Activated T-helper 1 cell treated with anti-CD3 and anti-CD28 coated beads, Interleukin-12 subunit alpha, Interleukin-12 subunit beta, Interleukin-2, Interleukin-4 antibody, amounts not matched to agents 30 ng/mL and 10 ng/mL and 1 ng/mL, durations not matched to agents 14 hours and 24 hours and 36 hours (primary cell): Measurements from ENCODE around the gene FBXO31. TPM values are rescaled to one million over a fixed set of nuclear protein-coding genes. Genes with fewer than 3 reads are reported as not detected.

Experiments used
- DNase-seq: peaks from one replicate; pipeline ENCODE4 v3.0.0; 2021; ENCODE audit warnings: low spot score
- H3K27ac Mint-ChIP-seq: one replicate; pipeline ENCODE4 v1.8.0; 2021; ENCODE audit warnings: mild to moderate bottlenecking, mixed read lengths
- H3K27me3 Mint-ChIP-seq: one replicate; pipeline ENCODE4 v1.8.0; 2022; ENCODE audit warnings: mild to moderate bottlenecking, moderate library complexity, mixed read lengths; ENCODE audit not compliant: insufficient read depth
- H3K36me3 Mint-ChIP-seq: one replicate; pipeline ENCODE4 v1.8.0; 2021; ENCODE audit warnings: low read depth, mixed read lengths
- H3K4me1 Mint-ChIP-seq: one replicate; pipeline ENCODE4 v1.8.0; 2021; ENCODE audit warnings: low read depth, mixed read lengths
- H3K4me3 Mint-ChIP-seq: one replicate; pipeline ENCODE4 v1.8.0; 2021; ENCODE audit warnings: mild to moderate bottlenecking, moderate library complexity, mixed read lengths
- H3K9me3 Mint-ChIP-seq: one replicate; pipeline ENCODE4 v1.8.0; 2021; ENCODE audit warnings: mixed read lengths
- intact Hi-C: fragments of 100-400 bp; cut with micrococcal nuclease; formaldehyde crosslinking; loops from one replicate; pipeline ENCODE4 v1.15.1; 2024
- total RNA-seq: library from RNA; stranded (reverse); gene quantifications from 2 replicates; pipeline ENCODE4 v1.2.3, GENCODE V29; 2022

FBXO31 gene
- total RNA-seq, 1 donor from 2014 or later: 41.3 TPM

- intact Hi-C loops: no loop called here
- H3K27me3 Mint-ChIP-seq: no peaks in the 10 kb centered on the region
- H3K9me3 Mint-ChIP-seq: no peaks in the 10 kb centered on the region
- no peak overlapping the region for H3K27ac Mint-ChIP-seq
- H3K4me3 Mint-ChIP-seq: no peak overlapping the region
- H3K4me1 Mint-ChIP-seq: peaks cover 10% of the 10 kb centered on the region
- DNase-seq: no peak
- peaks cover 17% of the 10 kb centered on the region for H3K36me3 Mint-ChIP-seq
Measured at GRCh38 chr16:87336434-87337240, 46.9 kb downstream of the FBXO31 start.

- peaks cover 10% of the 10 kb centered on the region for H3K4me1 Mint-ChIP-seq
- intact Hi-C loops: no loop called here
- no peak for DNase-seq
- H3K36me3 Mint-ChIP-seq: peaks cover 16% of the 10 kb centered on the region
- no peak overlapping the region for H3K27ac Mint-ChIP-seq
- H3K9me3 Mint-ChIP-seq: no peaks in the 10 kb centered on the region
- no peak overlapping the region for H3K4me3 Mint-ChIP-seq
- H3K27me3 Mint-ChIP-seq: no peaks in the 10 kb centered on the region
Measured at GRCh38 chr16:87335625-87336433, 47.7 kb downstream of the FBXO31 start.

GRCh38 chr16:87334651-87335624 lies 48.6 kb downstream of the FBXO31 start:
- intact Hi-C loops: no loop called here
- Mint-ChIP-seq H3K36me3 (peaks cover 16% of the 10 kb centered on the region), H3K9me3 (no peaks in the 10 kb centered on the region), H3K4me1 (peaks cover 5% of the 10 kb centered on the region), H3K4me3 (no peak overlapping the region), H3K27me3 (no peaks in the 10 kb centered on the region), H3K27ac (no peak overlapping the region)
- DNase-seq: no peak

- Mint-ChIP-seq H3K4me1 (peaks cover 5% of the 10 kb centered on the region), H3K27me3 (no peaks in the 10 kb centered on the region), H3K27ac (no peak overlapping the region), H3K4me3 (no peak overlapping the region), H3K36me3 (peaks cover 12% of the 10 kb centered on the region), H3K9me3 (no peaks in the 10 kb centered on the region)
- no peak for DNase-seq
- intact Hi-C loops: no loop called here
Measured at GRCh38 chr16:87333581-87334331, 49.8 kb downstream of the FBXO31 start.

- intact Hi-C loops: no loop called here
- no peaks in the 10 kb centered on the region for H3K9me3 Mint-ChIP-seq
- H3K4me1 Mint-ChIP-seq: peaks cover 5% of the 10 kb centered on the region
- H3K4me3 Mint-ChIP-seq: no peak overlapping the region
- no peak overlapping the region for H3K27ac Mint-ChIP-seq
- DNase-seq: no peak
- peaks cover 11% of the 10 kb centered on the region for H3K36me3 Mint-ChIP-seq
- no peaks in the 10 kb centered on the region for H3K27me3 Mint-ChIP-seq
Measured at GRCh38 chr16:87333101-87333500, 50.5 kb downstream of the FBXO31 start.

GRCh38 chr16:87332150-87332549 lies 51.4 kb downstream of the FBXO31 start:
- Mint-ChIP-seq H3K27ac (no peak overlapping the region), H3K27me3 (no peaks in the 10 kb centered on the region), H3K36me3 (peaks cover 11% of the 10 kb centered on the region), H3K4me1 (peaks cover 2% of the 10 kb centered on the region), H3K9me3 (no peaks in the 10 kb centered on the region), H3K4me3 (no peak overlapping the region)
- intact Hi-C loops: no loop called here
- no peak for DNase-seq

GRCh38 chr16:87331241-87331801 lies 52.3 kb downstream of the FBXO31 start:
- intact Hi-C loops: no loop called here
- no peaks in the 10 kb centered on the region for H3K9me3 Mint-ChIP-seq
- peaks cover 11% of the 10 kb centered on the region for H3K36me3 Mint-ChIP-seq
- H3K27me3 Mint-ChIP-seq: no peaks in the 10 kb centered on the region
- H3K27ac Mint-ChIP-seq: no peak overlapping the region
- no peak overlapping the region for H3K4me3 Mint-ChIP-seq
- DNase-seq: no peak
- no peaks in the 10 kb centered on the region for H3K4me1 Mint-ChIP-seq

GRCh38 chr16:87330646-87331045 lies 52.9 kb downstream of the FBXO31 start:
- H3K4me3 Mint-ChIP-seq: no peak overlapping the region
- no peak overlapping the region for H3K27ac Mint-ChIP-seq
- no peaks in the 10 kb centered on the region for H3K9me3 Mint-ChIP-seq
- no peaks in the 10 kb centered on the region for H3K27me3 Mint-ChIP-seq
- DNase-seq: no peak
- peaks cover 11% of the 10 kb centered on the region for H3K36me3 Mint-ChIP-seq
- no peaks in the 10 kb centered on the region for H3K4me1 Mint-ChIP-seq
- intact Hi-C loops: no loop called here

- Mint-ChIP-seq H3K27ac (no peak overlapping the region), H3K27me3 (no peaks in the 10 kb centered on the region), H3K4me1 (no peaks in the 10 kb centered on the region), H3K4me3 (no peak overlapping the region), H3K9me3 (no peaks in the 10 kb centered on the region), H3K36me3 (peaks cover 11% of the 10 kb centered on the region)
- intact Hi-C loops: no loop called here
- DNase-seq: no peak
Measured at GRCh38 chr16:87330257-87330624, 53.3 kb downstream of the FBXO31 start.

GRCh38 chr16:87329436-87330256 lies 53.9 kb downstream of the FBXO31 start:
- intact Hi-C loops: no loop called here
- Mint-ChIP-seq H3K4me3 (no peak overlapping the region), H3K36me3 (peaks cover 11% of the 10 kb centered on the region), H3K27ac (no peak overlapping the region), H3K4me1 (no peaks in the 10 kb centered on the region), H3K27me3 (no peaks in the 10 kb centered on the region), H3K9me3 (no peaks in the 10 kb centered on the region)
- DNase-seq: no peak

GRCh38 chr16:87328846-87329245 lies 54.7 kb downstream of the FBXO31 start:
- Mint-ChIP-seq H3K27ac (no peak overlapping the region), H3K9me3 (no peaks in the 10 kb centered on the region), H3K27me3 (no peaks in the 10 kb centered on the region), H3K36me3 (peaks cover 8% of the 10 kb centered on the region), H3K4me3 (no peak overlapping the region), H3K4me1 (no peaks in the 10 kb centered on the region)
- no peak for DNase-seq
- intact Hi-C loops: no loop called here
